ENCODE measurements around the gene CHST1. TPM values are rescaled to one million over a fixed set of nuclear protein-coding genes. Genes with fewer than 3 reads are reported as not detected.

The CHST1 gene
- polyA plus RNA-seq, 1 experiment = 0.04 TPM

DNA sequence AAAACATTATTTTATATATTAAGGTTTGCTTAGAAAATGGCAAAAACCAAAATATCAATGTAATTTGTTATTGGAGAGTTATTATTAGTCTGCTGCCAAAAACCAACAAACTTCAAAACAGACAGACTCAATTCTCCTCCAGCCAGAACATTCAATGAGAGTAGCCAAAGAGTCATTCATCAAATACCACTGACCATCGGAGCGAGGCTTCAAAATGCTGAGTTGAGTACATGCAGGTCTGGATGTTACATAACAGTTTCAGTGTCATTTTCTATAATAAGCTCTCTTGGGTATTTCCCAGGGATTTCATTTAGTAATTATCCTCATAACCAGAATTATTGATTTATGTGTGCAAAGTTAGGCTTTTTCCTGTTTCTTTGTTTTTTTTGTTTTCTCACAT is 42.6 kb downstream of the CHST1 start:
- TF ChIP-seq, protein P1, sequence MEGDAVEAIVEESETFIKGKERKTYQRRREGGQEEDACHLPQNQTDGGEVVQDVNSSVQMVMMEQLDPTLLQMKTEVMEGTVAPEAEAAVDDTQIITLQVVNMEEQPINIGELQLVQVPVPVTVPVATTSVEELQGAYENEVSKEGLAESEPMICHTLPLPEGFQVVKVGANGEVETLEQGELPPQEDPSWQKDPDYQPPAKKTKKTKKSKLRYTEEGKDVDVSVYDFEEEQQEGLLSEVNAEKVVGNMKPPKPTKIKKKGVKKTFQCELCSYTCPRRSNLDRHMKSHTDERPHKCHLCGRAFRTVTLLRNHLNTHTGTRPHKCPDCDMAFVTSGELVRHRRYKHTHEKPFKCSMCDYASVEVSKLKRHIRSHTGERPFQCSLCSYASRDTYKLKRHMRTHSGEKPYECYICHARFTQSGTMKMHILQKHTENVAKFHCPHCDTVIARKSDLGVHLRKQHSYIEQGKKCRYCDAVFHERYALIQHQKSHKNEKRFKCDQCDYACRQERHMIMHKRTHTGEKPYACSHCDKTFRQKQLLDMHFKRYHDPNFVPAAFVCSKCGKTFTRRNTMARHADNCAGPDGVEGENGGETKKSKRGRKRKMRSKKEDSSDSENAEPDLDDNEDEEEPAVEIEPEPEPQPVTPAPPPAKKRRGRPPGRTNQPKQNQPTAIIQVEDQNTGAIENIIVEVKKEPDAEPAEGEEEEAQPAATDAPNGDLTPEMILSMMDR (IDR thresholded peaks at IDR 0.05; ENCODE audit: insufficient read depth, low read depth, low read length) = no peak
- H3K27me3 ChIP-seq (ENCODE audit: control insufficient read depth, insufficient read depth, low read length) = no peaks in the 10 kb centered on the region
- H3K36me3 ChIP-seq (ENCODE audit: control insufficient read depth, insufficient read depth, low read length) = no peaks in the 10 kb centered on the region
- DNase-seq (ENCODE audit: low read depth) = no peak
- POLR2A ChIA-PET = no interaction called here
- CTCF ChIA-PET = no interaction called here
- H3K4me3 ChIP-seq (ENCODE audit: low read depth, low read length) = no peak overlapping the region

GRCh38 chr11:45622283-45622682 is 43.1 kb downstream of the CHST1 start:
- H3K4me3 ChIP-seq (ENCODE audit: low read depth, low read length) = no peak overlapping the region
- TF ChIP-seq, protein P1 (IDR thresholded peaks at IDR 0.05; ENCODE audit: insufficient read depth, low read depth, low read length) = no peak
- no peaks in the 10 kb centered on the region; the same call in 1 of the 2 replicates for H3K27me3 ChIP-seq (ENCODE audit: control insufficient read depth, insufficient read depth, low read length)
- ChIA-PET POLR2A (no interaction called here), CTCF (no interaction called here)
- no peak for DNase-seq (ENCODE audit: low read depth)
- H3K36me3 ChIP-seq (ENCODE audit: control insufficient read depth, insufficient read depth, low read length) = no peaks in the 10 kb centered on the region

- TF ChIP-seq, protein P1 (IDR thresholded peaks at IDR 0.05; ENCODE audit: insufficient read depth, low read depth, low read length) = no peak
- CTCF ChIA-PET = no interaction called here
- Histone ChIP-seq H3K36me3 (ENCODE audit: control insufficient read depth, insufficient read depth, low read length) (no peaks in the 10 kb centered on the region), H3K27me3 (ENCODE audit: control insufficient read depth, insufficient read depth, low read length) (no peaks in the 10 kb centered on the region; the same call in 1 of the 2 replicates), H3K4me3 (ENCODE audit: low read depth, low read length) (no peak overlapping the region)
- no peak for DNase-seq (ENCODE audit: low read depth)
- POLR2A ChIA-PET = no interaction called here
These were observed 43.8 kb downstream of the CHST1 start for GRCh38 chr11:45621588-45621987.

- no peak for DNase-seq (ENCODE audit: low read depth)
- POLR2A ChIA-PET = no interaction called here
- TF ChIP-seq, protein P1 (IDR thresholded peaks at IDR 0.05; ENCODE audit: insufficient read depth, low read depth, low read length) = no peak
- no peak overlapping the region for H3K4me3 ChIP-seq (ENCODE audit: low read depth, low read length)
- no peaks in the 10 kb centered on the region; the same call in 1 of the 2 replicates for H3K27me3 ChIP-seq (ENCODE audit: control insufficient read depth, insufficient read depth, low read length)
- CTCF ChIA-PET = no interaction called here
- no peaks in the 10 kb centered on the region for H3K36me3 ChIP-seq (ENCODE audit: control insufficient read depth, insufficient read depth, low read length)
These were observed 45.2 kb downstream of the CHST1 start for GRCh38 chr11:45620243-45620642.

GRCh38 chr11:45618897-45619296 is 46.5 kb downstream of the CHST1 start:
- no peak for DNase-seq (ENCODE audit: low read depth)
- CTCF ChIA-PET = no interaction called here
- Histone ChIP-seq H3K4me3 (ENCODE audit: low read depth, low read length) (no peak overlapping the region), H3K36me3 (ENCODE audit: control insufficient read depth, insufficient read depth, low read length) (no peaks in the 10 kb centered on the region), H3K27me3 (ENCODE audit: control insufficient read depth, insufficient read depth, low read length) (no peaks in the 10 kb centered on the region; the same call in 1 of the 2 replicates)
- POLR2A ChIA-PET = no interaction called here
- TF ChIP-seq, protein P1 (IDR thresholded peaks at IDR 0.05; ENCODE audit: insufficient read depth, low read depth, low read length) = no peak

All from BJ (cell line).